H4 (cell line): ENCODE measurements around the gene ELMO1. TPM values are rescaled to one million over a fixed set of nuclear protein-coding genes. Genes with fewer than 3 reads are reported as not detected.

Experiments
- DNase-seq: peaks from one replicate; pipeline ENCODE4 v3.0.0-alpha.2; 2015; ENCODE audit warnings: low spot score
- total RNA-seq: library from RNA; depleted of rRNA; stranded (reverse); fragments of >200 nt; shearing (Covaris generic); gene quantifications from 2 replicates; pipeline ENCODE4 v1.2.3, GENCODE V29; 2014

ELMO1 gene
- total RNA-seq, 1 experiment from 2014 or later: 55.0 TPM

DNA sequence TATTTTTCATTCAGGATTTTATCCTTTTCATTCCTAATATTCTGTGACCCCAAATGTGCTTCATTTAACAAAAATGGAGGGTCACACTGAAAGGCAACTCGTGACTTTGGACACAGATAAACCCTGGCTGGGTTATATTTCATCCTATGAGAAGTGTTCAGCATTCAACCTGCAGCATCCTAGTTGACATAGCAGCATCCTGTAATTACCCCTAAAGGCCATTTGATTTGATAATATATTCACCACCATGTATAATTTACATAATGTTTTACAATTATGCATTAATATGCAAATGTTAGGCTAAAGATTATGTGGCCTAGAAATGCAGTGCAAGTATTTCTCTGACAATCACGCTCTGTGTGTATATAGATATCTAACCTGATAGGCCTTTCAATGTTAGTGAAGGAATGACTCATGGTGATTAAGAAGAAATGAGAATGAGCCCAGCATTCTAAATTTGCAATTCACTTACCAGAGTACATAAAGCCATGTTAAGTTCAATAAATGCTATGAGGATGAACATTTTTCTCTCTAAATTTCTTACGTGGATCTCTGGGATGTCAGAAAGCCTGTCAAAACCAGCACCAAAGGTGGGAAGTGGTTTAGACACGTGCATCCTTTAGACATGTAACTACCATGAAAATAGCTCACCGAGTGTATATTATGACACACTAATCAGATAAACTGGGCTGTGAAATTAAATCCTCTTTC is 386.7 kb downstream of the ELMO1 start:
- no peak for DNase-seq

DNA sequence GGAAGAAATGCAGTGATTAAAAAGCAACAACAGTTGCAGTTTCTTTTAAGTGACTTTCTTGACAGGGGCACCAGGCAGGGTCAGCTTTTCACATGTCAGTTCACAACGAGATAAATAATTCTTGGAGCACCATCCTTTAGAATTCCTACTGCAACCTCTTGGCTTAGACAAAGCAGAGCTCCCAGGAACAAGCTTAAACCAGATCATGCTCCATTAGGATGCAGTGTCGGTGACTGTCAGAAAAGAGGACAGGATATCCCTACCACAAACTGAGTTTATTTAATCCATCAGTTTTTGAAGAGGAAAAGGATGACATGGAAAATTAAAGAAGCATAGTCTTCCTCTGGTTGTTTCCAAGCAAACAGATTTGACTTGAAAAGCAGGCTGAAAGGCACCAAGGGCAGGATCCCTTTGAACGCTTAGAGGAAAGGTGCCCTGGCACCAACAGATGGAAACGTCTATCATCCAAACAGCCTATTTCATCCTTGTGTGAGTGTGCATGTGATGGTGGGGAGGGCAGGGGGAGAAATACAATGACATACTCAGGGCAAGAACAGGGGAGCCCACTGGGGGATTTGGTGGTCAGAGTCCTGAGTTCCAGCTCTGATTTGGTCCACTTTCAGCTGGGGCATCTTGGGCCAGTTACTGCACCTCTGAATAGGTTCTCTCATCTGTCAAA is 392.3 kb downstream of the ELMO1 start:
- DNase-seq: no peak

DNA sequence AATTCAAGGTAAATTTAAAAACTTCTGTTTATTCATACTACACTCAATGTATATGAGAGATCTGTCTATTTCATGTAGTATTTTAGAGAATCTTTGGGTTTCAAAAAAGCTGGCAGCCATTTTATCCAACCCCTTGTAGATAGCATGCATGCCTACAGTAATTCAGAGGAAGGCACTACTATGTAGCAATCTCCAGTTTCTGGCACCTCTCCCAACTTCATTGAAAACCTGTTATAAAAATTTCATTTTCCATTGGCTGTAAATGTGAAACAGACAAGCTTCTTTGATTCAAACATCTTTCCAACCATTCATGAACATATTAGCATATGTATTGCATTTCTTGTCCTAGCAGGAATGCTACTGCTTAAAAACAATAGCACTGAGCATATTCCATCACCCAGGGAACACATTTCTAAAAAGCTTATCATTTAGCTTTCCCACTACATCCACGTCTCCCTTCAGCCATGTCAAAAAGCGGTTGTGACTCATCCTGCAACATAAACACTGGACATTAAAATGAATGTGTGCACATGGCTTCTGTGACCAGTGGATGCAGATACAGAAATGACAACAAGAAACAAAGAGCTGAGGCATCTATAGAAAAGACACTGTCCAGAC is 393.9 kb downstream of the ELMO1 start:
- peak; percentile 62 for DNase-seq

DNA sequence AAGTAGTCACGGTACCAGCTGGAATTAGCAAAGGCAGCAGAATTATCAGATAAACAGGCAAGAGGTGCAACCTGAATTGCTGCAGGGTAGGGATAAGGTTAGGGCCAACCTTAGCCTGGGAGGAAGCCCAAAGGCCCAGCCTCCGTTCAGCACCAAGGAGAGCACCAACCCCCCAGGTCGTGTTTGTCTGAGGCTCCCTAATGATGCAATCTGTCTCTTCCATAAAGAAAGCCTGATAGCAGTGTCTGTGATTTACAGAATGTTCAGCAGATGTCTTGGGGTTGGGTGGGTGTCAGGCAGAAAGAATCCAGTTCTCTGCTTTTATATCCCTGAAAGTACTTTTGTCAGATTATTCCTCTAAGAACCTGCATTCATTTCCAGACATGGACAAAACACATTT is 396.0 kb downstream of the ELMO1 start:
- DNase-seq: peak; percentile 52

DNA sequence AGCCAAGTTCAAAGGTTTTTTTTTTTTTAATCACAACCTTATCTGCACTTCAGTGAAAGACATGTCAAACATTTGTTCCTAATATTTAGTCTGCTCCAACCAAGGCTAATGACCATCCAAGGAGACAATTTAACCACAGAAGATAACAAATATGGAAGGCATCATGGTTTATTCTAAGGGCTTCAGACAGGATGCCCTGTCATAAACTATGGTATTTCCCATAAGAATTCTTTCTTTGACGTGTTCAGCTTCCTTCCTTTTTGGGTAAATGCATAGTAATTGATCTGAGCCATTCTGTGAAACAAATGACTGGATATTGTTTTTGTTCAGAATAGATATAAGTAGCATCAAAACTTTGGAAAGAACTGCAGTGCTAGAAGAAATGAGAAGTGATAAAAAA is 397.9 kb downstream of the ELMO1 start:
- no peak for DNase-seq

DNA sequence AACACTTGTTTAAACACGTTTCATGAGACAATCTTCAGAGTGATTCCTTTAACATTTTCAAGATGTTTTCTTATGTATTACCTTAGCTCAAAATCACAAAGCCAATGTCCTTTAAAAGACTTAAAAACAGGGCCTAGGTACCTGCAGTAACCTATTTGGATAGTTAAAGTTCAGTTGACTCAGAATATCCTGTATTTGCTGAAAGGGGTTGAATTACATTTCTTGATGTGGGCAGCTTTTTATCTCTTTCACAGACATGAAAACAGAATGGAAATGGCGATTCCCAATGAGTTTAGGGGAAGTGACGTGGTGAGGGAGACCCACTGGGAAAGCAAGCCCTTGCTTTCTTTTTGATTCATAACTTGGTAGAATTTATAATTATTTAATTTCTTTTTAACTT is 400.0 kb downstream of the ELMO1 start:
- DNase-seq: no peak

DNA sequence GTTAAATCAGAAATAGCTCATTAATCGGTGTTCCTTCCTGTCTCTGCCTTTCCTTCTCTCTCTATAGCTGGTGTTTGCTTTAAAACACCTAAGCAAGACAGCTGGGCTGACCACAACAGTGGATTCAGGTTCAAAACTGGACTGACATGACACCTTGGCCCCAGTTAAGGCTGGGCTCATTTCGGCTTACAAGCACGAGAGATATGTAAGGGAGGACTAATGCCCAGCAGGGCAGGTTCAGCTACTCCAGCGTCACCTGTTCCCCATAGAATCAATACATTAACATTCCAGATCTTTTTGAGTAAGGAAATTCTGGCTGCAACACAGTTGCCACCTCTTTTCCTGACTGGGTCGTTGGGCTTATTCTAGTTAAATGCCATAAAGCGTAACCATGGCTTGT is 401.4 kb downstream of the ELMO1 start:
- no peak for DNase-seq

DNA sequence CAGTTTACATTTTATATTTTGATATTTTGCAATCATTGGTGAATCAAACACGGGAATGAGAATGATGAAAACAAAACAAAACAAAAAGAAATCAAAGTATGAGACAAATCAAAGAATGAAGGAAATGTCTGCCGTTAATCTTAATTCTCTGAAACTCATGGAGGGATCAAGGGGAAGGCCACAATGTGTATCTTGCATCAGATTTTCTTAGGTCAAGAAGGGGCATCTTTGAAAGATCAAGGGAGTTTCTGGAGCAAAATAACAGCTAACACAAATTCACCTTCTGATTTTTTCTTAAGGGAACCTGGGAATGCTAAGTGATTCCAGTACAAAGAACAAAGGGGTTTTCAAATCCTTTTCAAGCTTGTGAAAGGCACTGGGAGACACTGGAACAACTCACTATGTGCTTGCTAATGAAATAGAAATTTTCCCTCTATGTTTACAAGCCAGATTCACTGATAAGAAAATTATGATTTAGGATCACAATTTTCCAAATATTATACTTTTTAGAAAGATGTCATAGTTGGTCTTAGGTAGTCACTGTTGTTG is 402.1 kb downstream of the ELMO1 start:
- DNase-seq: no peak

DNA sequence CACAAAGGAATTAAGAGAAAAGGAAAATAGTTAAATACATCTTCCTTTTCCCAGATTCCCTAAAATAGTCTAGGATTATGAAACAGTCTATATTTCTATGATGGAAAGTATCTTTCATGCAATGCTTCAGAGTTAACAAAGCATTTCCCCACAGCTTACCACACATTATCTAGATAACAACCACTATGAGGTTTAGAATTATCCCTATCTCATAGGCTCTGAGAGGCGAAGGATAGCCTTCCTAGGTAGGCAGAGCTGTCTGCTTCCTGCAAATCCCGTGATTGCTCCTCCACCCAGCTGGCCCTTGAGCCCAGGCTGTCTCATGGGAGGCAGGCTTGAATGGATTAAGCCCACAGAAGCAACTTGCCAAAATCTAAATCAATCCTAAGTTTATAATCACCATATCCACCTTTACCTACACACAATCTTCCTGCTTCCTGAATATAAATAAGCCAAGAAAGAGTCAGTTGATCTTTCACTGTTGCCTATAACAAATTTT is 402.9 kb downstream of the ELMO1 start:
- DNase-seq: no peak

DNA sequence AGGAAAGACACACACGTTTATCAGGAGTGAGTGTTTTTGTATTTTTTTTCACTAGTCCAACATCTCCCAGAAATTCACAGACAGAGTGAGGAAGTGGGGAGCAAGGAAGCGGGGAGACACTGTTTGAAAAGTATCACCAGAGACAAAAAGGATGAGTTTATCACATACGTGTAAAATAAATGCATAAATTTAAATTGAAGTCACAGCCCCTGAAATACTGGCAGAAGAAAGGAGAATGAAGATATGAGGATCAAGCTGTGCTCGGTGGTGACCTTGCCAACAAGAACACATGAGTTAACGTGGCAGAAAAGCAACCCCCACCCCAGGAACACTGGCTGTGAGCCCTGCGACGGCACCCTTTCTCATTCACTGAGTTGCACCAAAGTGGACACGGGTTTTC is 407.2 kb downstream of the ELMO1 start:
- no peak for DNase-seq

DNA sequence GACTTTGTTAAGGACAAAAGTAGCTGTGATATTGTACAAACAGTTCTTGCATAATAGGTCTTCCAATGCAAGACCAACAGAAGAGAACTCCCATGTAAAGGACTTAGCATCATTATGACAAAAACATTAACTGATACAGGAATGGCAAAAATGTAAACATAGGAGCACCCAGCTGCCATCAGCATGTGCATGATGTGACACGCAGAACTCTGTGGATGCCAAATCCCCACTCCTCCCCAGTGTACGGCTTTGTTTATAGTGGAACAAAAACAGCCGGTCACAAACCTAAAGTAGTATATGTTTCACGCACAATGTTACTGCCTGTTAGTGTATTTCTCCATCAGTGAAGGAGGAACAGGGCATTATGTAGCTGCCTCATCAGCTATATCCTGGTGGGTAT is 408.3 kb downstream of the ELMO1 start:
- peak; percentile 63 for DNase-seq

DNA sequence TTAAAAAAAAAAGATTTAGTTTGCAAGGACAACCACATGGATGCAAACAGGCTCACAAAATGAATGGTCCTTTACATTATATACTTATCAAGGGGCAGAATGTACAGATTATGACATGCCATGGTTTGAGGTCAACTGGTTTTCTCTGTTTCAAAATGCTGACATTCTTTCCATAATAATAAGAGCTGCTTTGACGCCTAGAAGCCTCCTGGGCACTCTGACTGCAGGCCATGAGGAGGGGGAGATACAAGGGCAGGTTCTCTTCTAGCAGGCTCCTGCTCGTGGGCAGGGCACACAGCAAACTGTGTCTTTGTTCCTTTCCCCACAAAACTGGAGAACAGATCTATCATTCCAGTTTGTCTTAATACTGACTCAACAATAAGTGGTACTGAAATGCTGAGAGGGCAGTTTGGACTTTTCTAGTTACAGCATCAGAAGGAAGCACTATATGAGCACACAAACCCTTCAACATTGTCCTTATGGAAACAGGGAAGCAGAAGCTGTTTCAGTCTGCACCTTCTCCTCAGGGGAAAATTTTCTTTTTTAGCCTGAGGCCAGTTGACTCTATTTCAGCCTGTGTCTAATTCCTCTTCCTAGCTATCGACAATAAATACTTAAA is 409.4 kb downstream of the ELMO1 start:
- no peak for DNase-seq

DNA sequence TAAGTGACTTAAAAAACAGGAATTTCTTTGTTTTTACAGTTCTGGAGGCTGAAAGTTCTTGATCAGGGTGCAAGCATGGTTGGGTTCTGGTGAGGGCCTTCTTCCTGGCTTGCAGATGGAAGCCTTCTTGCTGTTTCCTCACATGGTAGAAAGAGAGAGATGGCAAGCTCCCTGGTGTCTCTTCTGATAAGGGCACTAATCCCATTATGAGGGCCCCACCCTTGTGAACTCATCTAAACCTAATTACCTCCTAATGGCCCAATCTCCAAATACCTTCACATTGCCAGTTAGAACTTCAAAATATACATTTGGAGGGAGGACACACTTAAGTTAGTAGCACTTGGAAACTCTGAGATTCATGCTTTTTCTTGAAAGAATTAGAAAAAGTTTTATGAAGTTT is 410.0 kb downstream of the ELMO1 start:
- DNase-seq: no peak

DNA sequence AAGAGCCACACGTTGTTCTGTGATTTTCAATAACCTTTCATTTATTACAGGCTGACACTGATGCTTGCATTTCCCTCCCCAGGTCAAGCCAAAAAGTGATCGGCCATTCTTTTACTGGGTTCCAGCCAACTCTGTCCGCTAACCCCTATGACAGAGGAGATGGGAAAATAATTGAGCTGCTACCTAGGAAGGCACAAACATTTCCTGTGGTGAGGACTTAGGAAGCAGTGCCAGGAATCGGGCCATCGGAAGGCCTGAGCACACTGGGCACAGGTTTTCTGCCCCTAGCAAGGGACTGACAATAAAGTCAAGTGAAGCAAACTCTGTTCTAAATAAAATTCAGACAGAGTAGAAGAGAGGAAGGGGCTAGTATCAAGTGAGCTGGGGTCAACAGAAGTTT is 411.4 kb downstream of the ELMO1 start:
- DNase-seq: no peak

DNA sequence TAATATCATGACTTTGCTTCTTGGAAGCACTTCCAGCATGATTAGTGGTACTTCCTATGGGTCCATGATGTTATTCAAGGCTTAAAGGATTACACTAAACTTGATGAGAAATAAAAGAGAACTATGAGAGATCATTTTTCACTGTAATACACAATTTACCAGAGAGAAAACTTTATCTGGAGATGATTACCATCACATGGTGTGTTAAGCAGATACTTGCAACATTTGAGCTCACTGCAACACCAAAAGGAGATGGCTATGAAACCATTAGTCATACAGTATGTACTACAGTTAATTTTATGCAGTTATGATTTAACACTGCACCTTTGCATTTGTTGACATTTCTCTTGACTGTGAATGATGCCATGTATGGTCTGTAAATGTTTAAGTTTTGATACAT is 413.0 kb downstream of the ELMO1 start:
- no peak for DNase-seq

DNA sequence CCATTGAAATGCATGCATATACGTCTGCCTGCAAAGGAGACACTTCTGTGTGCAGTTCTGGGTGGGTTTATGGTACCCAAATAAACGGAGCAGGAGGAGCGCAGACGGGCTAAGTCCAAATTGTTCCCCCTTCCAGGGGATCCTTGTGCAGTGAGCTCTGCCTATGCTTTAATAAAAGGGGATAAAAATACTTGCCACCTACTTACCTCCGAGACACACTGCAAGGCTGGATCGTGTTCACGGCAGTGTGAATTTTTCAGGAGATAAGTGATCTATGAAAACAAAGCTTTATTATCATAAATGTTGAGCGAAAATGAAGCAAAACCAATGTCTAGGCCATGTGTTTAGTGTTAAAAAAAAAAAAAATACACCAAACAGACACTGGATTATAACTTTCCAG is 415.5 kb downstream of the ELMO1 start:
- no peak for DNase-seq

DNA sequence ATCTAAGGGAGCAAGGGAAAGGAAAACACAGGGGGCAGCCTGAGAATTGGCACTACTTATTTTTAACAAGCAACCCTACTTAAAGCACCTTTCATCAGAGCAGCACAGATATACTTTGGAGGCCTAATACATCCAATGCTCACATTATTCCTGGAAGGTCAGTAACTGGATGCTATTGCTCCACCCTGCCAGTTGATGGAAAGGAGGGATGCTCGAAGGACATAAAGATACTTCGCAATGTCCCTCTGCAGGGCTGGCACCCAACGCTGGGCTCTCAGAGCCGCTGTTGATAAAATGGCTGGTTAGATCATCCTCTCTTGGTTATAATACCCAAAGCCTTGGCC is 416.4 kb downstream of the ELMO1 start:
- DNase-seq: no peak

DNA sequence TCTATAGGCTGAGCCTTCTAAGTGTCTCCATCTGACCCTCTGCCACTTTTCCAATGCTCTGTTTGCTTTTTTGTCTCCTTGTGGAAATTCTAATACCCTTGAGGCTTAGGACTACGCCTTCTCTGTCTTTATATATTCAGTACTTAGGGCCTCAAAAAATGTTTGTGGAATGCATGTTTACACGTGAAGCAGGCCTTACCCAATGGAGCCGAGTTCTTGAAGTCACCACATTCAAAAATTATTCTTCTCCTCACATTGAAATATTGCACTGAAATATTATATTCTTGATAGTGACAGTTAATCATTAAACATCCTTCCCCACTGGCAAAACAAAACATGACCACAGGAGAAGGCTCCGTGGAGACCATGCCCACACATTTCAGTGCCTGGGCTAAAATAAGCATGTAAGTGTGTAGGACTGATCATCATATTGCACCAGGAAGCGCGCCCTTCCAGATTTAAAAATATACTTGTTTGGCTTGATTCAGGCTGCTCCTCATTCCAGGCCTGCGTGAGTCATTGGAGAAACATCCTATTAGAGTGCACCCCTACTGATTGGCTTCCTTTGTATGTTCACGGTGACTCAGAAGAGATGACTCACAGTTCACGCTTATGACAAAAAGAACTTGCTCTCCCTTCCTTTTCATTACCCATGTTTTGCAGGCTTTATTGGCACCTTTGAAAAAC is 416.9 kb downstream of the ELMO1 start:
- DNase-seq: peak; percentile 100

DNA sequence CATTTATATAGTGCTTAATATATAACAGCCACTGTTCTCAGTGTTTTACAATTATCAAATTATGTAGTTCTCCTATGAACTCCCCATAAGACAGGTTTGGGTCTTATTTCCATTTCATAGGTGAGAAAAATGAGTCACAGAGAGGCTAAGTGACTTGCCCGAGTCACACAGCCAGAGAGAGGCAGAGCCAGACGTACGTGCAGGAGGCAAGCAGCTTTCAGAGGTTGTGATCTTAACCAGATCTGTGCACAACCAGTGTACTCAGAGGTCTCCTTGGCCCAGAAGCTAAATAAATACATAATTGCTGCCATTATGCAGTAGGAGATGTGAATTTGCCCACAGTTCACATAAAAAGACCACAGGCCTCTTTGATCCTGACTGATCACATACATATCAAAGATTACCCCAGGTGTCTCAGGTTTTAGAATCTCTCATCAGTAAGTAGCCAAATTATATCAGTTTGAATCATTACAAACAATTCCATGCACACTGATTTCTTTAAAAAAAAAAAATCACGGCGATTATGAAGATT is 419.7 kb downstream of the ELMO1 start:
- no peak for DNase-seq

DNA sequence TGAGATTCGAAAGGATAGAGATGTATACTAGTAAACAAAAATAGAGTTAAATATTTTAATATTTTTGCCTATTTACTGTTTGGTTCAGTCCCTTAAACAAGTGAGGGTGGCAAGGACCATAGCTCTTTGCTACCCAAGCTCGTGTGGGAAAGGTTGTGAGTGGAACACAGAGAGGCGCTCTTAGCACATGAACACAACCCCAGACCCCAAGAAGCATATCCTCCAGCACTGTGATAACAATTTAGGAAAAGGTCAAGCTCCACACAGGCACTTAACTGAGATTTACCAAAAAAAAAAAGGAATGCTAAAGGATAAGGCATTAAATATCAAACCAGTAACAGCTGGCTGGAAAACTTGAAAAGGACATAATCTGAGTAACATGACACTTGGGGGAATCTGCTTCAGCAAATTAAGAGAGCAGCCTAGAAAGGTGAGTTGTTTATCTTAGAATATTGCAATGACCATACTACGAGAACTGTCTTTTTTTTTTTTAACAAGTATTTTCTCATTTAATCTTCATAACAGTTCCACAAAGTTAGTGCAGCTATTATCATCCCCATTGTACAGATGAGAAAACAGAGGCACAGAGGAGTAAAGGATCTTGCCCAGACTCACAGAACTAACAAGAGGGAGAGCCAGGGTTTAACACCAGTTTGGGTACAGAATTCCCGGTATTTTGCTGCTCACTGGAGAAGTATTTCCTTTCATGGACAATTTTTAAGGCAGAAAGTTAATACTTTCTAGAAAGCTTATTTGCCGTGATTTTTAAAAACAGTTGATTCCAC is 420.9 kb downstream of the ELMO1 start:
- no peak for DNase-seq

DNA sequence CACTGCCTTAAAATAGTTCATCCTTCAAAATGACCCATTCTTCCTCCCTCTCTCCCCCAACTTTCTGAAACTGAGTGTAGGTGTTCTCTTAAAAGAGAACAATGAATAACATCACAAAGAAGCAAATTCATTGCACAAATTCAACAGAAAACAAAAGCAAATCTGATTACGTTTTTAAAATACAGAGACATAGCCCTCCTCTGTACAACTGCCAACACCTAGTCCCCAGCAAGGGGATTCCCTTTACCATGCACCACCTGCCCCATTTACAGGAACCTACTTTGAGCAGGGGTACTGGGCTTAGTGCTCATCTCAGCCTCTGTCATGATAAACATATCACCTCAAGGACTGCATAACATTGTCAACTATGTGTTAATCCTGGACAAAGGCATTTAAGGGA is 421.6 kb downstream of the ELMO1 start:
- DNase-seq: no peak
